H1 (cell line): Measurements from ENCODE around the gene POU6F2. TPM values are rescaled to one million over a fixed set of nuclear protein-coding genes. Genes with fewer than 3 reads are reported as not detected.

ENCODE experiments used
- CTCF ChIA-PET: fragments of 300-600 bp; sonication (Branson Sonifier 250); formaldehyde crosslinking; loops from one replicate; lab custom pipeline; 2021; ENCODE audit not compliant: partially characterized antibody; lab: Charles Lee
- POLR2A ChIA-PET: fragments of 300-600 bp; sonication (Branson Sonifier 250); formaldehyde crosslinking; loops from one replicate; lab custom pipeline; 2021; ENCODE audit warnings: inconsistent platforms; ENCODE audit not compliant: partially characterized antibody; lab: Charles Lee
- DNase-seq, 2 experiments: peaks; one replicate each; pipeline versions ENCODE4 v3.0.0 to v3.0.0-alpha.2; 2010 to 2022; ENCODE audit warnings: low spot score in 2 of 2, low read depth in 1 of 2, mixed read lengths in 1 of 2
- FAIRE-seq: peaks from 2 replicates; lab custom pipeline; 2011; peaks lifted over from hg19 to GRCh38; lab: Jason Lieb, UNC
- H2AFZ ChIP-seq: 2 replicates; pipeline ENCODE4 v1.8.1; 2012; ENCODE audit warnings: low read length, inconsistent platforms
- H2AK5ac ChIP-seq: 2 replicates; pipeline ENCODE4 v1.6.1; 2013; ENCODE audit warnings: low read depth, low read length
- H2BK120ac ChIP-seq: replicated peaks from 2 replicates; pipeline ENCODE3; 2013; ENCODE audit warnings: low read depth, low read length, inconsistent platforms
- H2BK12ac ChIP-seq: 2 replicates; pipeline ENCODE4 v1.6.1; 2013; ENCODE audit warnings: low read depth, low read length
- H2BK15ac ChIP-seq: 2 replicates; pipeline ENCODE4 v1.6.1; 2013; ENCODE audit warnings: low read length
- H2BK20ac ChIP-seq: 2 replicates; pipeline ENCODE4 v1.6.1; 2013; ENCODE audit warnings: low read length
- H2BK5ac ChIP-seq: 2 replicates; pipeline ENCODE4 v1.6.1; 2013; ENCODE audit warnings: low read depth, low read length
- H3K14ac ChIP-seq: 2 replicates; pipeline ENCODE4 v1.6.1; 2013; ENCODE audit warnings: inconsistent platforms; ENCODE audit not compliant: insufficient read length
- H3K18ac ChIP-seq: 2 replicates; pipeline ENCODE4 v1.6.1; 2013; ENCODE audit warnings: low read length; ENCODE audit errors: extremely low read depth
- H3K23ac ChIP-seq: 2 replicates; pipeline ENCODE4 v1.6.1; 2013; ENCODE audit warnings: inconsistent platforms; ENCODE audit not compliant: insufficient read length
- H3K23me2 ChIP-seq: 2 replicates; pipeline ENCODE4 v1.6.1; 2013; ENCODE audit warnings: low read depth, low read length
- H3K27ac ChIP-seq: 2 replicates; pipeline ENCODE4 v1.6.1; 2011; ENCODE audit warnings: low read depth, low read length, inconsistent platforms
- H3K27me3 ChIP-seq, 4 experiments: replicated peaks in 1 of 4; 1 replicate in 1 of 4; 2 replicates in 3 of 4; pipeline versions ENCODE4 v1.6.1 to v1.8.1; 2011 to 2013; ENCODE audit warnings: low read length in 3 of 4, mild to moderate bottlenecking in 3 of 4, inconsistent platforms in 2 of 4, mixed read lengths in 2 of 4, moderate library complexity in 1 of 4; ENCODE audit not compliant: control insufficient read depth in 3 of 4, insufficient read depth in 3 of 4; ENCODE audit errors: extremely low read depth in 1 of 4
- H3K36me3 ChIP-seq, 4 experiments: 2 replicates each; pipeline versions ENCODE4 v1.6.1 to v1.8.1; 2011 to 2013; ENCODE audit warnings: mild to moderate bottlenecking in 4 of 4, low read length in 3 of 4, moderate library complexity in 2 of 4, control low read depth in 1 of 4, inconsistent platforms in 1 of 4; ENCODE audit not compliant: insufficient read depth in 4 of 4, control insufficient read depth in 2 of 4
- H3K4ac ChIP-seq: replicated peaks from 2 replicates; pipeline ENCODE3; 2013; ENCODE audit warnings: low read length, low read depth, mixed read lengths, inconsistent platforms; ENCODE audit not compliant: insufficient read length
- H3K4me1 ChIP-seq, 4 experiments: replicated peaks in 1 of 4; 1 replicate in 1 of 4; 2 replicates in 3 of 4; pipeline versions ENCODE4 v1.6.1 to v1.8.1; 2011 to 2013; ENCODE audit warnings: low read length in 3 of 4, inconsistent platforms in 2 of 4, mixed read lengths in 1 of 4; ENCODE audit not compliant: insufficient read depth in 4 of 4, control insufficient read depth in 3 of 4
- H3K4me2 ChIP-seq, 2 experiments: 2 replicates each; pipeline versions ENCODE4 v1.6.1 to v1.8.1; 2011 to 2013; ENCODE audit warnings: low read depth in 2 of 2, low read length in 2 of 2, control low read depth in 1 of 2, inconsistent platforms in 1 of 2, mild to moderate bottlenecking in 1 of 2; ENCODE audit not compliant: insufficient read depth in 1 of 2
- H3K4me3 ChIP-seq, 4 experiments: fragments of 200-600, 300-600 bp in 1 of 4; sonication (generic), shearing (Covaris generic), sonication (Bioruptor Twin) in 1 of 4; 2 replicates each; pipeline versions ENCODE4 v1.5.1 to v1.8.1; 2011 to 2016; ENCODE audit warnings: low read length in 4 of 4, low read depth in 3 of 4, control low read depth in 2 of 4, inconsistent platforms in 2 of 4, mild to moderate bottlenecking in 2 of 4, mixed read lengths in 1 of 4, moderate library complexity in 1 of 4; ENCODE audit not compliant: insufficient read depth in 2 of 4; ENCODE audit errors: extremely low read depth in 1 of 4
- H3K56ac ChIP-seq: replicated peaks from 2 replicates; pipeline ENCODE3; 2013; ENCODE audit warnings: low read depth, mild to moderate bottlenecking, mixed read lengths, low read length, inconsistent platforms; ENCODE audit not compliant: insufficient read length
- H3K79me1 ChIP-seq: 2 replicates; pipeline ENCODE4 v1.6.1; 2013; ENCODE audit warnings: low read depth, low read length, control low read depth
- H3K79me2 ChIP-seq, 2 experiments: 2 replicates each; pipeline versions ENCODE4 v1.6.1 to v1.8.1; 2012 to 2013; ENCODE audit warnings: low read length in 2 of 2, mild to moderate bottlenecking in 2 of 2, inconsistent platforms in 1 of 2; ENCODE audit not compliant: insufficient read depth in 2 of 2, control insufficient read depth in 1 of 2
- H3K9ac ChIP-seq, 4 experiments: replicated peaks in 1 of 4; 1 replicate in 1 of 4; 2 replicates in 3 of 4; pipeline versions ENCODE4 v1.6.1 to v1.8.1; 2011 to 2013; ENCODE audit warnings: low read depth in 3 of 4, low read length in 3 of 4, control low read depth in 2 of 4, mild to moderate bottlenecking in 2 of 4, moderate library complexity in 2 of 4, inconsistent platforms in 1 of 4; ENCODE audit errors: extremely low read depth in 1 of 4
- H3K9me3 ChIP-seq, 2 experiments: 2 replicates each; pipeline versions ENCODE4 v1.6.1 to v1.8.1; 2012 to 2013; ENCODE audit warnings: mild to moderate bottlenecking in 2 of 2, moderate library complexity in 2 of 2, control low read depth in 1 of 2, inconsistent platforms in 1 of 2, low read depth in 1 of 2, low read length in 1 of 2, mixed read lengths in 1 of 2; ENCODE audit not compliant: insufficient read depth in 2 of 2
- H4K20me1 ChIP-seq, 2 experiments: replicated peaks in 1 of 2; 2 replicates each; pipeline versions ENCODE3 to v1.8.1; 2011 to 2013; ENCODE audit warnings: inconsistent platforms in 2 of 2, low read length in 2 of 2, mild to moderate bottlenecking in 1 of 2; ENCODE audit not compliant: insufficient read depth in 2 of 2, control insufficient read depth in 1 of 2
- H4K5ac ChIP-seq: 2 replicates; pipeline ENCODE4 v1.6.1; 2013; ENCODE audit warnings: low read length, low read depth, mixed read lengths, inconsistent platforms; ENCODE audit not compliant: insufficient read length
- H4K8ac ChIP-seq: 2 replicates; pipeline ENCODE4 v1.8.0; 2013; ENCODE audit warnings: mild to moderate bottlenecking, moderate library complexity, low read length, inconsistent platforms; ENCODE audit not compliant: insufficient read depth; ENCODE audit errors: extremely low read depth
- H4K91ac ChIP-seq: replicated peaks from 2 replicates; pipeline ENCODE3; 2013; ENCODE audit warnings: low read length, mixed read lengths, inconsistent platforms; ENCODE audit not compliant: insufficient read length
- BACH1 ChIP-seq: IDR thresholded peaks from 2 replicates; pipeline ENCODE4 v1.6.1; 2012; ENCODE audit warnings: low read length, improper control_type of control experiment
- CTCF ChIP-seq, 3 experiments: IDR thresholded peaks; 1 replicate in 2 of 3; 2 replicates in 1 of 3; pipeline versions ENCODE4 v1.5.1 to v1.6.1; 2011; ENCODE audit warnings: low read length in 3 of 3, mild to moderate bottlenecking in 3 of 3, inconsistent platforms in 2 of 3, low read depth in 1 of 3, moderate library complexity in 1 of 3; ENCODE audit not compliant: insufficient read depth in 1 of 3; ENCODE audit errors: control extremely low read depth in 1 of 3
- E2F6 ChIP-seq: IDR thresholded peaks from 2 replicates; pipeline ENCODE4 v1.6.1; 2012; ENCODE audit warnings: inconsistent platforms
- KDM5A ChIP-seq: fragments of 200-600 bp; IDR thresholded peaks from 2 replicates; pipeline ENCODE4 v1.7.1; 2012; ENCODE audit warnings: mild to moderate bottlenecking, low read length, inconsistent platforms, mixed read lengths
- NANOG ChIP-seq: IDR thresholded peaks from 2 replicates; pipeline ENCODE4 v1.6.1; 2011; ENCODE audit warnings: low read length, low read depth, mild to moderate bottlenecking, inconsistent platforms; ENCODE audit not compliant: insufficient read depth, poor library complexity, severe bottlenecking
- RXRA ChIP-seq: IDR thresholded peaks from 2 replicates; pipeline ENCODE4 v1.6.1; 2011; ENCODE audit warnings: low read depth, mild to moderate bottlenecking, low read length, moderate library complexity; ENCODE audit not compliant: insufficient read depth
- SAP30 ChIP-seq: fragments of 300-600 bp; sonication (generic); IDR thresholded peaks from 2 replicates; pipeline ENCODE4 v1.7.1; 2012; ENCODE audit warnings: low read length, moderate library complexity, mild to moderate bottlenecking, inconsistent platforms; ENCODE audit not compliant: insufficient read depth, insufficient replicate concordance
- SP1 ChIP-seq: IDR thresholded peaks from 2 replicates; pipeline ENCODE4 v1.6.1; 2011; ENCODE audit warnings: low read depth, low read length
- SRF ChIP-seq: IDR thresholded peaks from 2 replicates; pipeline ENCODE4 v1.6.1; 2011; ENCODE audit warnings: mild to moderate bottlenecking, low read depth, low read length, moderate library complexity
- TCF12 ChIP-seq: IDR thresholded peaks from 2 replicates; pipeline ENCODE4 v1.6.1; 2011; ENCODE audit warnings: low read depth, mild to moderate bottlenecking, low read length
- TEAD4 ChIP-seq: IDR thresholded peaks from 2 replicates; pipeline ENCODE4 v1.6.1; 2012; ENCODE audit warnings: low read depth, low read length, inconsistent platforms, mixed read lengths
- WGBS, 2 experiments: shearing (Covaris generic) in 1 of 2; methylation state at CpG; one replicate each; pipeline versions ENCODE4 v1.1.6 to v1.1.7; 2013 to 2015; ENCODE audit warnings: low lambda C conversion rate in 2 of 2, mixed read lengths in 2 of 2, inconsistent platforms in 1 of 2, low coverage in 1 of 2, missing lambda C conversion rate in 1 of 2; ENCODE audit not compliant: insufficient replicate concordance in 2 of 2, insufficient coverage in 1 of 2, insufficient read length in 1 of 2; ENCODE audit errors: extremely low coverage in 1 of 2, missing lambda C conversion rate in 1 of 2; 5-methylcytosine and 5-hydroxymethylcytosine counted together
- polyA plus RNA-seq, 7 experiments: library from polyadenylated mRNA; depleted of rRNA in 3 of 7; stranded (reverse) in 5 of 7; unstranded in 2 of 7; fragments of >200 nt in 5 of 7; fragments of 200-250 nt in 2 of 7; gene quantifications; 1 replicate in 5 of 7; 2 replicates in 1 of 7; 4 replicates in 1 of 7; pipeline versions ENCODE4 v1.2.1 to v1.2.3, GENCODE V29; 2011 to 2013; ENCODE audit warnings: missing spikeins in 2 of 7, mixed read lengths in 2 of 7
- total RNA-seq: library from RNA; stranded (reverse); fragmentation: NEBNext Ultra II Directional; extraction: Animal tissue kit (Norgen Biotek cat#: 25700); gene quantifications from 2 replicates; pipeline ENCODE4 v1.2.1, GENCODE V29; 2021

Gene POU6F2
- total and polyA plus RNA-seq, 2 of the 8 experiments (the other 6 are each of a cell fraction or from before 2014, with no cell fraction given): 1.1 to 2.0 TPM

GRCh38 chr7:39270018-39270417 lies 292.3 kb downstream of the POU6F2 start:
- Histone ChIP-seq H3K27me3 (no peaks in the 10 kb centered on the region), H3K27ac (no peak overlapping the region), H2AFZ (no peak overlapping the region), H3K9me3 (no peaks in the 10 kb centered on the region), H2AK5ac (no peak overlapping the region), H3K4me2 (no peak overlapping the region), H3K36me3 (no peaks in the 10 kb centered on the region), H2BK15ac (no peak overlapping the region), H3K18ac (no peak overlapping the region), H2BK5ac (no peak overlapping the region), H4K91ac (no peak overlapping the region), H2BK20ac (no peak overlapping the region), H4K5ac (no peak overlapping the region), H3K14ac (no peak overlapping the region), H4K20me1 (no peaks in the 10 kb centered on the region), H3K79me2 (no peaks in the 10 kb centered on the region), H3K9ac (no peak overlapping the region), H2BK12ac (no peak overlapping the region), H4K8ac (no peak overlapping the region), H3K23me2 (no peaks in the 10 kb centered on the region), H2BK120ac (no peak overlapping the region), H3K4me3 (no peak overlapping the region), H3K4me1 (peaks cover 1 to 9% (median 5%) of the 10 kb centered on the region in 4 experiments; a peak in 5 of 7 replicates), H3K56ac (no peak overlapping the region), H3K79me1 (no peaks in the 10 kb centered on the region), H3K4ac (no peak overlapping the region), H3K23ac (no peak overlapping the region)
- POLR2A ChIA-PET: no interaction called here
- FAIRE-seq: no peak
- 88% methylated on average over 5 of the region's 5 CpGs; no CpG with 5 or more reads in 1 of the 2 experiments for WGBS, 2 experiments
- DNase-seq: no peak
- CTCF ChIA-PET: interaction anchor here (0.8 to 1.4 kb wide), 2 partner anchors 185 to 270 kb away, joined by 3 to 4 read pairs; no protein-coding TSS in a partner anchor
- TF ChIP-seq CTCF (IDR thresholded peaks at IDR 0.05; ENCODE audit: control extremely low read depth in 1 of 3, insufficient read depth in 1 of 3, low read depth in 1 of 3, low read length in 3 of 3) (no peak), BACH1 (no peak), E2F6 (no peak), SP1 (no peak), KDM5A (no peak), SAP30 (no peak), TEAD4 (no peak), RXRA (no peak), SRF (no peak), NANOG (no peak), TCF12 (no peak)
